GM12874 (cell line): ENCODE results near the gene VEPH1.

Experiments
- CTCF ChIP-seq: IDR thresholded peaks from 2 replicates; pipeline ENCODE4 v1.5.1; 2011; ENCODE audit warnings: low read depth, mild to moderate bottlenecking, control low read depth, low read length, moderate library complexity; ENCODE audit not compliant: insufficient read depth

The VEPH1 gene

GRCh38 chr3:157444797-157445184 lies 58.4 kb downstream of the VEPH1 start:
- no peak for TF ChIP-seq CTCF

GRCh38 chr3:157443905-157444796 lies 59.1 kb downstream of the VEPH1 start:
- TF ChIP-seq CTCF: no peak

DNA sequence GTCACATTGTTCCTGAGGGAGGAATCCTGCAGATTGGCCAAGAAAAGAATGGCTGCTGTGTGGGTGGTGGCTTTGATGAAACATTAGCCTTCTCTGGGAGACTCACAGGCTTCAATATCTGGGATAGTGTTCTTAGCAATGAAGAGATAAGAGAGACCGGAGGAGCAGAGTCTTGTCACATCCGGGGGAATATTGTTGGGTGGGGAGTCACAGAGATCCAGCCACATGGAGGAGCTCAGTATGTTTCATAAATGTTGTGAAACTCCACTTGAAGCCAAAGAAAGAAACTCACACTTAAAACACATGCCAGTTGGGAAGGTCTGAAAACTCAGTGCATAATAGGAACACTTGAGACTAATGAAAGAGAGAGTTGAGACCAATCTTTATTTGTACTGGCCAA lies 60.5 kb downstream of the VEPH1 start:
- TF ChIP-seq CTCF: no peak

GRCh38 chr3:157441102-157441624 lies 62.1 kb downstream of the VEPH1 start:
- no peak for TF ChIP-seq CTCF

- TF ChIP-seq CTCF: no peak
Measured at GRCh38 chr3:157438194-157438730, 65.0 kb downstream of the VEPH1 start.

DNA sequence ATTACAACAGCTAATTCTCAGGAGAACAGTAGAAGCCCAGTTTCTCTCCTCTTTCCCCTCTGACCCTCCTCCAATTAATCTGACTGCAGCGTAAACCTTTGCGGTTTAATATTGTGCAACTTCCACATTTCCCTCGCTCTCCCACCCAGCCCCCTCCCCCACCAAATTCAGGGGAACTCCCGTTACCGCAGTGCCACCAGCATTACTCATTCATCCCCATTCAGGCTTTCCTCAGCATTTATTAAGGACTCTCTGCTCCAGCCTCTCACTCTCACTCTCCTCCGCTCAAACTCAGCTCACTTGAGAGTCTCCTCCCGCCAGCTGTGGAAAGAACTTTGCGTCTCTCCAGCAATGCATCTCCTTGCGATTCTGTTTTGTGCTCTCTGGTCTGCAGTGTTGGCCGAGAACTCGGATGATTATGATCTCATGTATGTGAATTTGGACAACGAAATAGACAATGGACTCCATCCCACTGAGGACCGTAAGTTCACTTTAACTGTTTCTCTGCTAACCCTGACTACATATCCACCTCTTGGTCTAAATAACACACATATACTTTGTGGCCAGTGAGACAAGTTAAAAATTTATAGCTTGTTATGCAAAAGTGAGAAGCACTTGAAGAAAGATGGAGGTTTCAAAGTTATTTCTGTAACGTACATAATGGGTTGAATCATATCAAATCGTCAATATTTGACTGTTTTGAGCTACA lies 66.5 kb downstream of the VEPH1 start, which contains the start of gene PTX3:
PTX3 (plus strand) TSS at position 268 of the 709 bp plus-strand sequence; CDS start at position 352, 84 bp downstream.
- no peak for TF ChIP-seq CTCF

DNA sequence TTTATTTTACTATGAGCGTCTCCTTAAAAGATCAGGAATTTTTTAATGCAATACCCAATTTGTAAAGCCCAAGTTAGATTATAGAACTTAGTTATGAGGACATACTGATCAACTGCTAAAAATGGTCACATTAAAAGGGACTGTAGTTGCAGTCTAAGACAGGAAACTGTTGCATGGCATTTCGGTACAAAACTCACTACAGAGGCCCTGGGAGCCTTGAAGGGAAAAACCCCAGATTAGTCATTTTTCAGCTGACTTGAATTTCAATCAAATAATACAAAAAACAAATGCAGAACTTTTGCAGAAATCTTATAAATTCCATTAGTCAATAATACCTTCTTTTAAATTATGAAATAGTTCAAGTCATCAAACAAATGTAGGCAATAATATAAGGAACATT lies 73.5 kb downstream of the VEPH1 start:
- no peak for TF ChIP-seq CTCF
